ENCODE measurements around the gene NF2.

The NF2 gene

GRCh38 chr22:29731058-29731850 is 127.8 kb downstream of the NF2 start:
- H3K27ac ChIP-seq (ENCODE audit: low read length), result no peak overlapping the region
- no peaks in the 10 kb centered on the region for H3K9me3 ChIP-seq (ENCODE audit: control insufficient read depth, low read depth, low read length)
- H3K4me3 ChIP-seq (ENCODE audit: low read length), result no peak overlapping the region
- peaks cover 14% of the 10 kb centered on the region for H3K4me1 ChIP-seq (ENCODE audit: control insufficient read depth, low read depth, low read length)
- no peaks in the 10 kb centered on the region for H3K27me3 ChIP-seq (ENCODE audit: control insufficient read depth, insufficient read depth, low read length)
- no peak overlapping the region for H3K9ac ChIP-seq (ENCODE audit: low read length)
- H3K36me3 ChIP-seq (ENCODE audit: control insufficient read depth, low read depth, low read length), result no peaks in the 10 kb centered on the region

GRCh38 chr22:29732883-29733282 is 129.4 kb downstream of the NF2 start:
- no peaks in the 10 kb centered on the region for H3K9me3 ChIP-seq (ENCODE audit: control insufficient read depth, low read depth, low read length)
- H3K4me1 ChIP-seq (ENCODE audit: control insufficient read depth, low read depth, low read length), result peaks cover 10% of the 10 kb centered on the region
- H3K27ac ChIP-seq (ENCODE audit: low read length), result no peak overlapping the region
- H3K27me3 ChIP-seq (ENCODE audit: control insufficient read depth, insufficient read depth, low read length), result no peaks in the 10 kb centered on the region
- H3K4me3 ChIP-seq (ENCODE audit: low read length), result no peak overlapping the region
- no peaks in the 10 kb centered on the region for H3K36me3 ChIP-seq (ENCODE audit: control insufficient read depth, low read depth, low read length)
- H3K9ac ChIP-seq (ENCODE audit: low read length), result no peak overlapping the region

GRCh38 chr22:29733362-29734201 is 130.1 kb downstream of the NF2 start:
- H3K27me3 ChIP-seq (ENCODE audit: control insufficient read depth, insufficient read depth, low read length), result no peaks in the 10 kb centered on the region
- H3K27ac ChIP-seq (ENCODE audit: low read length), result no peak overlapping the region
- H3K9ac ChIP-seq (ENCODE audit: low read length), result no peak overlapping the region
- no peaks in the 10 kb centered on the region for H3K36me3 ChIP-seq (ENCODE audit: control insufficient read depth, low read depth, low read length)
- peaks cover 10% of the 10 kb centered on the region for H3K4me1 ChIP-seq (ENCODE audit: control insufficient read depth, low read depth, low read length)
- no peaks in the 10 kb centered on the region for H3K9me3 ChIP-seq (ENCODE audit: control insufficient read depth, low read depth, low read length)
- no peak overlapping the region for H3K4me3 ChIP-seq (ENCODE audit: low read length)

- H3K27me3 ChIP-seq (ENCODE audit: control insufficient read depth, insufficient read depth, low read length), result no peaks in the 10 kb centered on the region
- H3K36me3 ChIP-seq (ENCODE audit: control insufficient read depth, low read depth, low read length), result no peaks in the 10 kb centered on the region
- H3K4me3 ChIP-seq (ENCODE audit: low read length), result no peak overlapping the region
- peaks cover 10% of the 10 kb centered on the region for H3K4me1 ChIP-seq (ENCODE audit: control insufficient read depth, low read depth, low read length)
- no peak overlapping the region for H3K27ac ChIP-seq (ENCODE audit: low read length)
- H3K9me3 ChIP-seq (ENCODE audit: control insufficient read depth, low read depth, low read length), result no peaks in the 10 kb centered on the region
- H3K9ac ChIP-seq (ENCODE audit: low read length), result no peak overlapping the region
These were observed 131.0 kb downstream of the NF2 start for GRCh38 chr22:29734406-29734805.

GRCh38 chr22:29734838-29735237 is 131.4 kb downstream of the NF2 start:
- Histone ChIP-seq H3K9me3 (ENCODE audit: control insufficient read depth, low read depth, low read length) (no peaks in the 10 kb centered on the region), H3K27me3 (ENCODE audit: control insufficient read depth, insufficient read depth, low read length) (no peaks in the 10 kb centered on the region), H3K36me3 (ENCODE audit: control insufficient read depth, low read depth, low read length) (no peaks in the 10 kb centered on the region), H3K9ac (ENCODE audit: low read length) (no peak overlapping the region), H3K4me3 (ENCODE audit: low read length) (no peak overlapping the region), H3K27ac (ENCODE audit: low read length) (no peak overlapping the region), H3K4me1 (ENCODE audit: control insufficient read depth, low read depth, low read length) (peaks cover 10% of the 10 kb centered on the region)

GRCh38 chr22:29735416-29735815 is 132.0 kb downstream of the NF2 start:
- no peaks in the 10 kb centered on the region for H3K27me3 ChIP-seq (ENCODE audit: control insufficient read depth, insufficient read depth, low read length)
- H3K9me3 ChIP-seq (ENCODE audit: control insufficient read depth, low read depth, low read length), result no peaks in the 10 kb centered on the region
- H3K9ac ChIP-seq (ENCODE audit: low read length), result no peak overlapping the region
- H3K36me3 ChIP-seq (ENCODE audit: control insufficient read depth, low read depth, low read length), result no peaks in the 10 kb centered on the region
- H3K4me3 ChIP-seq (ENCODE audit: low read length), result no peak overlapping the region
- H3K27ac ChIP-seq (ENCODE audit: low read length), result no peak overlapping the region
- H3K4me1 ChIP-seq (ENCODE audit: control insufficient read depth, low read depth, low read length), result peaks cover 10% of the 10 kb centered on the region

- no peaks in the 10 kb centered on the region for H3K36me3 ChIP-seq (ENCODE audit: control insufficient read depth, low read depth, low read length)
- H3K27ac ChIP-seq (ENCODE audit: low read length), result no peak overlapping the region
- H3K27me3 ChIP-seq (ENCODE audit: control insufficient read depth, insufficient read depth, low read length), result no peaks in the 10 kb centered on the region
These were observed 134.1 kb downstream of the NF2 start for GRCh38 chr22:29737251-29738117.

GRCh38 chr22:29738118-29738815 is 134.8 kb downstream of the NF2 start:
- H3K4me3 ChIP-seq (ENCODE audit: low read length), result no peak overlapping the region
- H3K9ac ChIP-seq (ENCODE audit: low read length), result no peak overlapping the region
- peaks cover 10% of the 10 kb centered on the region for H3K4me1 ChIP-seq (ENCODE audit: control insufficient read depth, low read depth, low read length)
- no peaks in the 10 kb centered on the region for H3K9me3 ChIP-seq (ENCODE audit: control insufficient read depth, low read depth, low read length)
- H3K27me3 ChIP-seq (ENCODE audit: control insufficient read depth, insufficient read depth, low read length), result no peaks in the 10 kb centered on the region
- H3K27ac ChIP-seq (ENCODE audit: low read length), result no peak overlapping the region
- H3K36me3 ChIP-seq (ENCODE audit: control insufficient read depth, low read depth, low read length), result no peaks in the 10 kb centered on the region

More at GRCh38 chr22:29737251-29738117, 134.1 kb downstream of the NF2 start:
- H3K9ac ChIP-seq (ENCODE audit: low read length), result no peak overlapping the region
- no peaks in the 10 kb centered on the region for H3K9me3 ChIP-seq (ENCODE audit: control insufficient read depth, low read depth, low read length)
- H3K4me1 ChIP-seq (ENCODE audit: control insufficient read depth, low read depth, low read length), result peaks cover 10% of the 10 kb centered on the region
- H3K4me3 ChIP-seq (ENCODE audit: low read length), result no peak overlapping the region

GRCh38 chr22:29739346-29739875 is 136.0 kb downstream of the NF2 start:
- Histone ChIP-seq H3K4me1 (ENCODE audit: control insufficient read depth, low read depth, low read length) (peaks cover 9% of the 10 kb centered on the region), H3K27me3 (ENCODE audit: control insufficient read depth, insufficient read depth, low read length) (no peaks in the 10 kb centered on the region)

GRCh38 chr22:29740216-29740615 is 136.8 kb downstream of the NF2 start:
- Histone ChIP-seq H3K9me3 (ENCODE audit: control insufficient read depth, low read depth, low read length) (no peaks in the 10 kb centered on the region), H3K36me3 (ENCODE audit: control insufficient read depth, low read depth, low read length) (no peaks in the 10 kb centered on the region), H3K27ac (ENCODE audit: low read length) (no peak overlapping the region), H3K9ac (ENCODE audit: low read length) (no peak overlapping the region), H3K4me1 (ENCODE audit: control insufficient read depth, low read depth, low read length) (peaks cover 1% of the 10 kb centered on the region), H3K27me3 (ENCODE audit: control insufficient read depth, insufficient read depth, low read length) (no peaks in the 10 kb centered on the region), H3K4me3 (ENCODE audit: low read length) (no peak overlapping the region)

More at GRCh38 chr22:29739346-29739875, 136.0 kb downstream of the NF2 start:
- no peaks in the 10 kb centered on the region for H3K36me3 ChIP-seq (ENCODE audit: control insufficient read depth, low read depth, low read length)
- H3K4me3 ChIP-seq (ENCODE audit: low read length), result no peak overlapping the region
- H3K9me3 ChIP-seq (ENCODE audit: control insufficient read depth, low read depth, low read length), result no peaks in the 10 kb centered on the region
- H3K9ac ChIP-seq (ENCODE audit: low read length), result no peak overlapping the region
- H3K27ac ChIP-seq (ENCODE audit: low read length), result no peak overlapping the region

Data from iPS-18a (cell line).